GM19023 (cell line): Measurements from ENCODE around the gene CACNB2.

ENCODE experiments used
- ATAC-seq: cut with Tn5 transposase; IDR thresholded peaks from one replicate; pipeline ENCODE4 v1.9.1; 2021; ENCODE audit warnings: mild to moderate bottlenecking, moderate library complexity; ENCODE audit not compliant: unreplicated experiment

CACNB2 gene

DNA sequence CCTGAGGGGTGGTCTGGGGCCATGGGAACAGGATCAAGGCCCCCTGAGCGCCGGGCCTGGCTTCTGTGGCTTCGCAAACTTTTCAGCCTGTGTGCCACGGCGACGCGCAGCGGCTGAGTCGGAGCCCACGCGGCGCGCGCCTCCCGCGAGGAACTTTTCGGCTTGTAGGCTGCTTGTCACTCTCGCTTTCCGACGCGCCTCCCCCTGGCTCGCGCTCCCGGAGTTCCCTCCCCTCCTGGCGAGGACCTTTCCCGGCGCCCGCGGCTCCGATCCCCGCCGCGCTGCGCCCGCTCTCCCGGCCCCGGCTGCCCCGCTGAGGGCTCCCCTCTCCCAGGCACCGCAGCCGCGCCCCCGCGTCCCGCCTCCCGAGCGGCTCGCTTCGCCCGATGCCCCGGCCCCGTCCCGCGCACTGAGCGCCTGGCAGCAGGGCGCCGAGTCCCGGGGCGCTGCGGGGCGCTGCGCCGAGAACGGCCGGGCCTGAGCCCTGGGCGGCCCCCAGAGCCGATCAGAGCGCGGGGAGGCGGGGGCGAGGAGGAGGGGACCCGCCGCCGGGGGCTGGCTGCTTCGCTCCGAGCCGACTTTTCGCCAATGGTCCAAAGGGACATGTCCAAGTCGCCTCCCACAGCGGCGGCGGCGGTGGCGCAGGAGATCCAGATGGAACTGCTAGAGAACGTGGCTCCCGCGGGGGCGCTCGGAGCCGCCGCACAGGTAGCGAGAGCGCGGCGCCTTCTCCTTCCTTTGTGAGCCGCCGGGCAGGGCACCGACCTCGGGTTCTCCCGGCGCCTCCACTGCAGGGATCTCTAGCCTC, at the start of gene CACNB2:
CACNB2 (plus strand) TSS at position 276 of the 808 bp plus-strand sequence.
- no peak for ATAC-seq

DNA sequence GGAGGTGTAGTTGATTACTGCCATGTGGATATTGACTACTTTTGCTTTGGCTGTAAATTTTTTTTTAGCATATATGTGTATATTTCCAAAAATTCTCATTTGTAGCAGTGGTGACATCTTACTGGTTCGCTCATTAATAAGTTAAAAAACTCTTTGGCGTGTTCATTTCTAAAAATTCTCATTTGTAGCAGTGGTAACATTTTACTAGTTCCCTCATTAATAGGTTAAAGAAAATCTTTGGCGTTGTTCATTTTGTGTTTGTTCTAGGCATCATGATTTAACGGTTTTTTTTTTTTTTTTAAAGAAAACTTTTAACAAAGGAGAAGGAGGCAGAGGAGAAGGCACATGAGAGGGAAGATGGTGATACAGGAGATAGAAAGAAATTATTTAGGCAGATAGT, 45.9 kb upstream of the CACNB2 start:
- ATAC-seq: no peak

DNA sequence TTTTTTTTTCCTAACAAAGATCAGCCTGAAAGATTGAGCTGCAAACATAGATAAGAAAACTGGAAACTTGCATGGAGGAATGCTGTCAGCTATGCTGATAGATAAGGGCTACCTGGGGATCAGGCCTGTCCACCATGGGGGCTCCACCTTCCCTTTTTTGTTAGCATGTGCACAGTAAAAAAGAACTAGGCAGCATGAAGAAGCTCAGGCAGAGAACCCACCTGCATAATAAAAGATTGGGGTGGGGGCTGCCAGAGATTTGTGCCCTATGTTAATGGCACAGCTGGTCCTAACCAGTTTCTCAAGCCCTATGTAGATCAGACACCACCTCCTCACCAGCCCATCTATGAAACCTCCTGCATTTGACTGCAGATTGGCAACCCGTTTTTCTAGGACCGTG, 45.4 kb upstream of the CACNB2 start:
- ATAC-seq: no peak

DNA sequence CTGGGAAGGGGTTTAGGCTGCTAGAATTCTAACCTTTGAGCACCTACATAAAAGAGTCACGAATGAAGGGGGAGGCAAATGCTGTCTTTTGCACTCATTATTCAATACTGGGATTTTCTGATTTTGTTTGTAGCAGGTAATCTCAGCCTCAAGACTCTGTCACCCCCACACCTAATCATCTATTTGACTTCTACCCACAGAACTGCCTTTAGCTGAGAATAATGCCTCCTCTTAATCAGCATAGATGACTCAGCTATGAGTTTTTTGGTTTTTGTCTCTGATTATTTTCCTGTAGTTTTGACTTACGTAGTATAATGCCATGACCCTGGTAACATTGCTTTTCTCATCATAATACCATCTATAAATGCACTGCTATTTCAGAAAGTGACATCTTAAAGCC, 42.7 kb upstream of the CACNB2 start:
- ATAC-seq: no peak

DNA sequence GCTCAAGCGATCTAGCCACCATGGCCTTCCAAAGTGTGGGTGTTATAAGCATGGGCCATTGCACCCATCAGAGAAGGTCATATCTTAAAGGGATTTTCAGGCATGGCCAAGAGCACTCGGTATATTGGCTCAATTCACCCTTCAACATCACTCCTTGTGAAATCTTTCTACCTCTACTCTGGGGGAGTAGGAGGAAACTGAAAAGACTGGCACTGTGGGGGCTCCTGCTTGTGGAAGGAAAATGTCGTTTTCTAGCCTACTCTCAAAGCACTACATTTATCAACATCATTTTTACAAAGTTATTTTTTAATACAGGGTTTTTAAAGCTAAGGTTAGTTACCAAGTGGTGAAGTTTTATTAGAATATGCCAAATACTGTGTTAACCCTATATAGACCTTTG, 42.0 kb upstream of the CACNB2 start:
- ATAC-seq: no peak

DNA sequence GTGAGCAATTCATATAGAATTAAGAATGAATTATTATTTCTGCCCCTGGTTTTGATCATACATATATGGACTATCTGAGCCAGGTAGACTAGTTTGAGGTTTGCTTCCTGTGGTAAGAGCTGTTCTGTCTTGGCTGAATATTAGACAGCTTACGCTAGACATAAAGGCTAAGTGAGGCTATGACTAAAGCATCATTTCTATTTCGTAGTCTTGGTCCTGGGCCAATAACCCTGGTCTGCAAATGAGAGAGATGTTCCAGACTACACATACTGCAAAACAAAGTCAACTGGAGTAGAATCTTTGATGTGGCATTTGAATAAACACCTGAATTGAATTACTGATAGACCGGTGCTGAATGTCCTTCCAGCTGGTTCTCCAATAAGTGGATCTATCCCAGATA, 40.8 kb upstream of the CACNB2 start:
- ATAC-seq: no peak

DNA sequence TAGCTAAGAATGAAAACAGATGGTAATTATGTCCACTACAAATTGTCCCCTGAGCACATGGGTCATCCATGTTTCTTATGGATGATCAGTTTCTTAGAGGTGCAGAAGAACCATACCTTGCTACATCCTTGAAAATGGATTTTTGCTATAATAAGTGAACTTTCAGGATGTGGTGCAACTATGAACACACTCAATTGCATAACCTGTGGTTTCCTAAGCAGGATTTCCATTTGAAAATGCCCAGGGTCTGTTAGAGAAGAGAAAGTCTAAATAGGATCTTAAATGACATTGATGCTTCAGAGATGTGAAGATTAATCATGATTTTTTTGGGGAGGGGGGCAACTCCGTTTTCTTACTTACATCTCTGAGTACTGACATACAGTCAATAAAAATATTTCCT, 39.6 kb upstream of the CACNB2 start:
- ATAC-seq: no peak

DNA sequence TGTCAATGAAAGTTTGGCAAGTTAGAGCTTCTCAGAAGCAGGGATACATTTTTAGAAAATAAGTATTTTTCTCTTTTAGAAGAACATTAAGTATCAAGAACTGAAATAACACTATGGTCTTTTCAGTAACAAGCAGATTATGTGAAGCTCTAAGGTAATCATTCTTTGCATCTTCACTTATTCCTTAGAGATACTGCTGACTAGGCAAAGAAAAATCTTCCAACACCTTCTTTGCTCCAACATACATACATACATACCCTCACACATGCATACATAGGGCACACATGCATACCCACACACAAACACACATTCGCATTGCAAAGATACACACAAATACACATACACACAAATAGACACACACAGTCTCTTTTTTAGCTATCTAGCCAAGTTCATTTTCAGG, 37.8 kb upstream of the CACNB2 start:
- no peak for ATAC-seq

DNA sequence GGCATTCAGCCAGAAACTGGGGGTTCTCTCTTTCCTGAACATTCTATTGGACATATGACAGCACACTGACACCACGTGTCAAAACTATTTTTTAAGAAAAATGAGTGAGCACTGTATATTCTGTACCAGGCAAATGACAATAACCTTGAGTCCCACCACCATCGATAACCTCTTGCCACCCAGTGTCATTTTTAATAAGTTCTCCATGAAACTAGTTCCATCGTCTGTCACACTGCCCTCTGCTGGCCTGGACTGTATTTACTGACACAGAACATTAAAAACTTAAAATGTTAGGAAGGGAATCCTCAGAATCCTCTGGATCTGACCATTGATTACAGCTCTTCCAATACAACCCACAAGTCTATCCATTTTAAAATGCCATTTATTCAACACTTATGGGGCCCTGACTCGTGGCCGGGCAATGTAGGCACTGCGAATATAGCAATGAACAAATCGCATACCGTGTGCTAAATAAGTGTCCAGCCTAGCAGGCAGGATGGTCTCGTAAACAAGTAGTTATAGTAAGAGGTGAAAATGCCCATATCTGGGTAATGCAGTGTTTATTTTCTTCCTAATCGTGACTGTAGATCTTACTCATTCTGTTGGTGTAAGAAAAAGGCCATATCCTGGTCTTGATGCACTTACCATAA, 35.9 kb upstream of the CACNB2 start:
- no peak for ATAC-seq

DNA sequence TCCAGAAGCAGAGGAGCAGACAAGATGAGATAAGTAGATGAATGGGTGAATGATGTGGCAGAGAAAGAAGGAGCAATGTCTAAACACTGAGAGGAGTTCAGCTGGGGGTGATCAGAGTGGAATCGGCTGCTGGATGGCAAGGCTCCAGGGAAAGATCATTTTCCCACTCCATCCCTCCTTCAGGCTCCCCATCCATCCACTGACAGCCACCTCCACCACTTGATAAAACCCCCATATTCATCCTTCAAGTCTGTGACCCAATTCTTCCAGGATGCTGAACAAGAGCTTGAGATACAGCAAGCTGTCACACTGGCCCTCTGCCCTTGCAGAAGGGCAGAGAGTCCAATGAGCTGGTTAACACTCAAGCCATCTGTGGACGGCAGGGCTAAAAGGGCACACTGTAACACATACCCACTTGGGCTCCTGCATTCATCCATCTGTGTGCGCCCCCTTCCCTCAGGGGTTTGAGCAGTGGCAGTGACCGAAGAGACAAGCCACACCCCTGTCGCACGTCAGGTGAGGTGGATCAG, 30.8 kb upstream of the CACNB2 start:
- ATAC-seq: no peak

DNA sequence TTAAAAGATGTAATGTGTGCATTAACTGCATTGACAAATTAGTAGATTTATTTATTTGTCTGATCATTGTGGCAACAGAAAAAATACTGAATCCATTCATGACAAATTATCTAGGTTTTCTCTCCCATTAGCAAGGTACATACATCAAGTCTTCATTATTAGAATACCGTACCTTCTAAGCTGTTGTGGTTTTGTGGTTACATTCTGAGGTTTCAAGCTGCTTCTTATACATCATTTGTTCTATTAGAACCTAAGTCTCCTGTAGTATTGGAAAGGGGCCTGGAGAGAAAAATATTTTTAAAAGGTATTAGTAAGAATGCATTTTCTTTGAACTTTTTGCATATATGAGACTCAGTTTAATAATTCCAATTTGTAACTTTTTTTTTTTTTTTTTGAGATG, 26.3 kb upstream of the CACNB2 start:
- no peak for ATAC-seq

DNA sequence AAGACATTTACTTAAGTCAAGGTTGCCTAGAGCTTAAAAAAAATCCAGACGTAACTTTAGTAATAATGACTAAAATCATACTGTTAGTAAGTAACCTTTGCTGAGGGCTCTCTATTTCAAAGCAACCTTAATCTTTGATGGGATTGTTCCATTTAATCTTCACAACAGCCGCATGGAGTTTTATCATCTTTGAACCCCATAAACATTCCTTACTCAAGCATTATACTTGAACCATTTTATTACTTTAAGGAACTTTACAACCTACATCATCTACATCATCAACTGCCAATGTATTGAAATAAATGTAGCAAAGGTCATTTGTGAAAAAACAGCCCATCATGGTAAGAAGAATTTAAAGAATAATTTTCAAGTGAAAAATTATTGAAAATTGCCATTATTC, 22.9 kb upstream of the CACNB2 start:
- ATAC-seq: no peak

DNA sequence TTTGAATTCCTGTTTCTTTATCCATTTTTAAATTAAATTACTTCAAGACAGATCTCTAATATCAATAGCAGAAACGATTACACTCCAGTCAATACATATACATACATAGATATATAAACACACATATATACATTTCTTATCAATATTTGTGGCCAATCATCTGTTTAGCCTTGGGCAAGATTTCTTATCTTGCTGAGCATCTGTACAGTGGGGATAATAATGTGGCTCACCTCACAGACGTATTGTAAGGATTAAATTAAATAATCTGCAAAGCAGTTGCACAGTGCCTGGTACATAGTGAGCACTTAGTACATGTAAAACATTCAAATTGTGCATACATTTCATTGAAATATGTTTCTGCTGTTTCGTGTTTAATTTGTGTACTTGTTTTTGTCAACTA, 17.5 kb upstream of the CACNB2 start:
- ATAC-seq: no peak

DNA sequence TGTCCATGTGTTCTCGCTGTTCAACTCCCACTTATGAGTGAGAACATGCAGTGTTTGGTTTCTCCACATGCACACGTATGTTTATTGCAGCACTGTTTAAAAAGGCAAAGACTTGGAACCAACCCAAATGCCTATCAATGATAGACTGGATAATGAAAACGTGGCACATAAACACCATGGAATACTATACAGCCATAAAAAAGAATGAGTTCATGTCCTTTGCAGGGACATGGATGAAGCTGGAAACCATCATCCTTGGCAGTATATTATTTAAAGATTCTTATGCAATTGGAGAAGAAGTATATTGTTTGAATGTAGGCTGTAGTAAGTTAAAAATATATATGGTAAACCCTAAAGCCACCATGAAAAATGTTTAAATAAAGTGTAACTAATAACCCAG, 7.2 kb upstream of the CACNB2 start:
- no peak for ATAC-seq

DNA sequence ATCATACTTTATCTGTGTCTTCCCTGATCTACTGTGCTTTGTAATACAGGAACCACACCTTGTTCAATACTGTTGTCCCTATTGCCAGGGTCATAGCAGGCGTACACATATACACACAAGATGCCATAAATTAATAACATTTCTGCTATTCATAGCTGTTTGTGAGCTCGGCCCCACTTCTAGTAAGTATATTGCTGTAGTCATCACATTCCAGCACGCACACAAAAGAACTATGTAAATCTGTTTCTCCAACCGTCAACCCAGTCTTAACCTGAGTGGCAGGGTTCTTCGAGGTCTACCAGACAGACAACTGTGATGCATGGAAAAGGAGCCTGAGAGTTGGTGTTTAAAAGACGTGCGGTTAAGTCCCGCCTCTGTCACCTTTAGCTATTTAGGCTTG, 5.7 kb upstream of the CACNB2 start:
- no peak for ATAC-seq

DNA sequence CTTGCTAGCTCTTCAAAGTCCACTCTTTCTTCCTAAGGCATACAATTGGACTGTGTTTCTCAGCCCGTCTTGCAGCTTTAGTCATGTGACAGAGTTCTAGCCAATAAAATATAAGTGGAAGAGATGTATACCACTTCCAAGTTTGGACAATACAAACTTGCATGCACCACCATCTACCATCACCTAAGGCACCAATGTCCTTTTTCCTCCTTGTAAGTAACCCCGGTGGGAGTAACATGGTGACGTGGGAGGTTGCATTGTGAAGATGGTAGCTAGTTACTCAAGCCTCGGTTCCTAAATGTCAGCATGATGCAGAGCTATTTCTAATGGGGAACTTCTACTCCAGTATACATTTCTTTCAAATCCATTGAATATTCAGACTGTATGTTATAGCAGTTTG, 5.3 kb upstream of the CACNB2 start:
- ATAC-seq: no peak

DNA sequence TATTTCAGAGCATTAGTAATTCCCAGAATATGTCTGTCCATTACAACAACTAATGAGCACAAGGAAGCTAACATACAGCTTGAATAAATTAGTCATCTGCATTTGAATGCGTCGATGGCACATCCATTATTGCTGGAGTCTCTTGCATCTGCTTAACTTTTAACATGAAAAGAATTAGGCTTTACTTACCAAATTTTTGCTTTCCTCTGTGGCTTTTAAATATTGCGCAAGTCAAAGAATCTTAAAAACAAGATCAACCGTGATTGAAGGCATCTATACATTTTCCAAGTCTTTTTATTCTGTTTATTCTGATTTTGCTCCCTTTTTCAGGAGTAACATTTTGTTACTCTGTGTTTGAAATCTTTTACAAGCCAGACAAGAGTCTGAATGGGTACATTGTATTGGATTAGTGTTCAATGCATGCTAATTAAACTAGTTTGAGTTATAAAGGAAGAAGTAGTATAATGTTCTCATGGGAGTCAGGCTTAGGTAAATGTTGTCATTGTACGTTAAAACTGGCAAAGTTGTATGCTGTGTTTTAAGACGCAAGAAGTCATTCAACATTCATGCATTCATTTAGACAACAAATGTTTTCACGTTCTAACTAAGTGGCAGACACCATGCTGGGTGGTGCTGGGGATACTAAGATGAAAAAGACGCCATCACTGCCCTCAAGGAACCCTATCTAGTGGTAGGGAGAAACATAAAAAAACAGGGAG, 4.0 kb upstream of the CACNB2 start:
- no peak for ATAC-seq

DNA sequence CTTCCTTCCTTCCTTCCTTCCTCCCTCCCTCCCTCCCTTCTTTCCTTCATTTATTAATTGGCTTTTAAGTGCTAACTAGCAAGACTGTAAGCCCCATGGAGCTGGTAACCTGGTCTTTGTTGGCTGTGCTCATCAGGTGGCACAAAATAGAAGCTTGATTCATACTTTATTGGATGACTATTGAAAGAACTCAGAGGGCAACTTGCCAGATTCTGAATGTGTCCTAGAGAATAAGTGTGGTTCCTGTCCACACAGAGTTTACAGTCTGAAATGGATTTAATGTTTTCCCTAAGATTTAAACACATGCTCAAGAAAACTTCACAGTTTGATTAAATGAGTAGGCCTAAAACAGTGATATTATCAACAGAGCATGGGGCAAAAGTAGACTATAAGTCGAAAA, 3.1 kb upstream of the CACNB2 start:
- ATAC-seq: no peak

DNA sequence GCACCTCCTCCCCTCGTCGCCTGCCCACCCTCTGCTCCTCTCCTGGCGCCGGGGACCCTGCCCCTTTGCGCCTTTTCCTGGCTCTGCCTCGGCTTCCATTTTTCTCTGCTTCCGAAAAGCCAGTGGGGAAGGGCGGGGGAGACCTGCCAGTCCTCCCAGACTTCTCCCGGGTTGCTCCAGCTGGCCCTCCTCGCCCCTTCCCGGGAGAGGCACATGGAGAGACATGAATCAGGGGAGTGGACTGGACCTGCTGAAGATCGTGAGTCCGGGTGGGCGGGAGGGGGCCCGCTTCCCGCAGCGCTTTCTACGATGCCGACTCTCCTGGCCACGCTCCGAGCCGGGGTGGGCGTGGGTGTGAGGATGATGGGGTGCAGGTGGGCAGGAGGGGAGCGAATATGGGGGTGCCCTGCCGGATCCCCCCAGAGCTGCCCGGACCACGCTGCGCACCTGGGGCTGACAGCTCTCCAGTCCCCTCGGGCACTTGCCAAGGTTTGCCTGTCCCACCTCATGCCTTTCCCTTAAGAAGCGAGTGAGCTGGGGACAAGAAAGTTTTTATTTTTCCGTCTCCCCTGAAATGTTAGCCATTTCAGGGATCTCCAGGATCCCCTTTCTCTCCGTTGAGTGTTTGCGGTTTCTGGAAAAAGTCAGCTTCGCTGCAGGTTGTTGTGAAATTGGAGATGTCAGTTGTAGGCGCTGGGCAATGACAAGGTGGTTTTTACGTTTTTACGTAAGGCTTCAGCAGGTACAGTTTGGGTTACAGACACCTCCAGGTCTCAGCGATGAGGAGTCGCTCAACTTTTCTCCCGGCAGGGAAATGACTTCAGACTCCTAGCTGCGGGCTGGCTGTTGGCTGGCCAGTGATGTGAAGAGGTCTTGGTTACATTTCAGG, 977 bp downstream of the CACNB2 start:
- ATAC-seq: no peak

DNA sequence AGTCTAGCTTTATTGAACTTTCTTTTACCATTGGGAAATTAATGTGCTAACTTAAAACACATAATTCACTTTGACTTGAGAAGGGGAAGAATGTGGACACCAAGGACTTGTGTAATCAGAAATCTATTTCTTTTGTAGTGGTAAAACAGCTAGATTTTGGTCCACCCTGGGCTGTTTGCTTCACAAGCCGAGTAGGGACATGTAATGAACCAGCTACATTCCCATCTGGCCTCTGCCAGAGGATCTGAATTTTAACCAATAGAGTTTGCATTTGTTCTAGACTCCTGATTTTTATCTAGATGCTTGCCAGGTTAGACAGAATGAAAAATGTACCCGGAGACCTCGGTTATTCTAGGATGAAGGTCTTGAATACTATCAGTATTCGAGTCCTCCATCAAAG, 1.9 kb downstream of the CACNB2 start:
- no peak for ATAC-seq

DNA sequence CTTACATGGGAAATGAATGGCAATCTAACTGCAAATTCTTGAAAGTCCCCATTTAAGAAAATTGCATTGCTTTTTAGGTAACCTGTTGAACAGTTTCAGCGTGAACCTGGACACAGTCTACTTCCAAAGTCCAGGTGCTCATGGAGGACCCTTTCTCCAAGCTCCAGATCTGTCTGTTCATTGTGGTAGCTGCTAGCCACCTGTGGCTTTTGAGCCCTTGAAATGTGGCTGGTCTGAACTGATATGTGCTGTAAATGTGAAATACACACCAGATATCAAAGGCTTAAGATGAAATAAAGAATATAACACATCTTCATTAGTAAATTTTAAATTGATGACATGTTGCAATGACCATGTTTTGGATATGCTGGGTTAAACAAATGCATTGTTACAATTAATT, 4.2 kb downstream of the CACNB2 start:
- ATAC-seq: no peak
